OCI-LY1 (cell line): Measurements from ENCODE around the gene PADI6.

Experiments used
- EZH2 ChIP-seq: fragments of 200-600 bp; sonication (generic), shearing (Covaris generic); IDR thresholded peaks from 2 replicates; pipeline ENCODE4 v1.8.0; 2017; ENCODE audit warnings: borderline replicate concordance, mixed run types, mild to moderate bottlenecking, antibody characterized with exemption, low read length, moderate library complexity, mixed read lengths
- TF ChIP-seq, protein P1 (sequence below): fragments of 200-600 bp; sonication (generic), shearing (Covaris generic); IDR thresholded peaks from 2 replicates; pipeline ENCODE4 v1.5.1; 2017; ENCODE audit warnings: mild to moderate bottlenecking, antibody characterized with exemption, low read length, moderate library complexity, mixed read lengths

DNA sequence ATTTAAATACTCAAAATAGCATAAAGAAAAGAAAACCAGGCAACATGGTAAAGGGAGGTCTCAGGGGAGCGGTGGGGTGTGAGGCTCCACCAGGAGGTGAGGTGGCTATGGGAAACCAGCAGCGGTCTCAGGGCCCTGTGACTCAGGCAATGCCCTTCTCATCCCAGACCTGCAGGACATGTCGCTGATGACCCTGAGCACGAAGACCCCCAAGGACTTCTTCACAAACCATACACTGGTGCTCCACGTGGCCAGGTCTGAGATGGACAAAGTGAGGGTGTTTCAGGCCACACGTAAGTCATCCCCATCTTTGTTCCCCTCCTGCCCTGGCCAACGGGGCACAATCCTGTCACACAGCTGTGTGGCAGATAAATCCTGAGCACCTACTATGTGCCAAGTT, 32.5 kb upstream of the PADI6 start:
- TF ChIP-seq, protein P1, sequence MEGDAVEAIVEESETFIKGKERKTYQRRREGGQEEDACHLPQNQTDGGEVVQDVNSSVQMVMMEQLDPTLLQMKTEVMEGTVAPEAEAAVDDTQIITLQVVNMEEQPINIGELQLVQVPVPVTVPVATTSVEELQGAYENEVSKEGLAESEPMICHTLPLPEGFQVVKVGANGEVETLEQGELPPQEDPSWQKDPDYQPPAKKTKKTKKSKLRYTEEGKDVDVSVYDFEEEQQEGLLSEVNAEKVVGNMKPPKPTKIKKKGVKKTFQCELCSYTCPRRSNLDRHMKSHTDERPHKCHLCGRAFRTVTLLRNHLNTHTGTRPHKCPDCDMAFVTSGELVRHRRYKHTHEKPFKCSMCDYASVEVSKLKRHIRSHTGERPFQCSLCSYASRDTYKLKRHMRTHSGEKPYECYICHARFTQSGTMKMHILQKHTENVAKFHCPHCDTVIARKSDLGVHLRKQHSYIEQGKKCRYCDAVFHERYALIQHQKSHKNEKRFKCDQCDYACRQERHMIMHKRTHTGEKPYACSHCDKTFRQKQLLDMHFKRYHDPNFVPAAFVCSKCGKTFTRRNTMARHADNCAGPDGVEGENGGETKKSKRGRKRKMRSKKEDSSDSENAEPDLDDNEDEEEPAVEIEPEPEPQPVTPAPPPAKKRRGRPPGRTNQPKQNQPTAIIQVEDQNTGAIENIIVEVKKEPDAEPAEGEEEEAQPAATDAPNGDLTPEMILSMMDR, result no peak; the same call in 1 of the 2 replicates
- TF ChIP-seq EZH2, result no peak
